ENCODE data around the gene MINDY1. TPM values are rescaled to one million over a fixed set of nuclear protein-coding genes. Genes with fewer than 3 reads are reported as not detected.
A peak's percentile ranks its signal among the peaks of the same experiment; 100 is the strongest.

The MINDY1 gene
- total and polyA plus RNA-seq, 4 donors: 7.8 to 31.0 (median 16.7) TPM

DNA sequence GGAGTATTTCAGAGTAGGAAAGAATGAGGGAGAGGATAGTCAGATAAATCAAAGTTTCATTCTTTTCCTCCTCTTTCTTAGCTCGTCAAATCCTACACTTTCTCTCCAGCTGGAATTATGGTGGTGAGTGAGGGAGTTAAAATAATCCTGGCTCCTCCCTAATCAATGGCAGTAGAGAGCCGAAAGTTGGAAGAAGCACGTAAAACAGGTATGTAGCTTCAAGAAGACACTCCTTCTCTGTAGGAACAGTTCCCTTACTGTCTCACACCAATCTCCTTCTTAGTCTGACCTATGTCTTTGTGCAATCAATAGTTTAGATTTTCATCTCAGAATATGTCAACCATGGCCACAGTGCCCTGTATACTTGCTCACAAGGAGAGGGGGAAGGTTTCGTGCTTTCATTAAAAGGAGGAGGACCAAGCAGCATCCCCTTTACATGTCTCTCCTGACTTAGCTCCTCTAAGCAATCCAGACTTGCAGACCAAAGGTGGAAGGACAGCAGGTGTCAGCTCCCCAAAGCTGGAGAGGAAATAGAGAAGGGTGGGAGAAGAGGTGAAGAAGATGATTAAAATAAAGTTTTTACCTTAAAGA, 878 bp downstream of the MINDY1 start:
- Histone ChIP-seq H3K27ac (ENCODE audit: low read depth in 1 of 2, low read length in 1 of 2) (peak overlapping the region; percentile 92), H3K27me3 (ENCODE audit: control insufficient read depth in 3 of 3, insufficient read depth in 3 of 3, low read length in 2 of 3) (no peaks in the 10 kb centered on the region), H3K4me3 (peak overlapping the region; percentile 53), H3K9ac (ENCODE audit: insufficient read depth in 1 of 2, low read length in 2 of 2) (peak overlapping the region; percentile 90), H3K9me3 (ENCODE audit: control insufficient read depth in 4 of 4, insufficient read depth in 3 of 4, low read length in 3 of 4) (no peaks in the 10 kb centered on the region), H3K36me3 (ENCODE audit: control insufficient read depth in 4 of 4, insufficient read depth in 4 of 4, low read length in 4 of 4) (peaks cover 2 to 14% (median 4%) of the 10 kb centered on the region in 4 donors), H3K4me1 (ENCODE audit: control insufficient read depth in 5 of 5, insufficient read depth in 5 of 5, low read length in 5 of 5) (peaks cover 9 to 49% (median 18%) of the 10 kb centered on the region in 5 donors)
- 12 to 40% methylated on average over 4 of the region's 4 CpGs for WGBS, 2 donors
- TF ChIP-seq, protein P1, sequence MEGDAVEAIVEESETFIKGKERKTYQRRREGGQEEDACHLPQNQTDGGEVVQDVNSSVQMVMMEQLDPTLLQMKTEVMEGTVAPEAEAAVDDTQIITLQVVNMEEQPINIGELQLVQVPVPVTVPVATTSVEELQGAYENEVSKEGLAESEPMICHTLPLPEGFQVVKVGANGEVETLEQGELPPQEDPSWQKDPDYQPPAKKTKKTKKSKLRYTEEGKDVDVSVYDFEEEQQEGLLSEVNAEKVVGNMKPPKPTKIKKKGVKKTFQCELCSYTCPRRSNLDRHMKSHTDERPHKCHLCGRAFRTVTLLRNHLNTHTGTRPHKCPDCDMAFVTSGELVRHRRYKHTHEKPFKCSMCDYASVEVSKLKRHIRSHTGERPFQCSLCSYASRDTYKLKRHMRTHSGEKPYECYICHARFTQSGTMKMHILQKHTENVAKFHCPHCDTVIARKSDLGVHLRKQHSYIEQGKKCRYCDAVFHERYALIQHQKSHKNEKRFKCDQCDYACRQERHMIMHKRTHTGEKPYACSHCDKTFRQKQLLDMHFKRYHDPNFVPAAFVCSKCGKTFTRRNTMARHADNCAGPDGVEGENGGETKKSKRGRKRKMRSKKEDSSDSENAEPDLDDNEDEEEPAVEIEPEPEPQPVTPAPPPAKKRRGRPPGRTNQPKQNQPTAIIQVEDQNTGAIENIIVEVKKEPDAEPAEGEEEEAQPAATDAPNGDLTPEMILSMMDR (IDR thresholded peaks at IDR 0.05; ENCODE audit: control extremely low read depth, extremely low read depth): no peak
- peak in 1 of 3 donors; percentile 36 for DNase-seq
- no peak for ATAC-seq (ENCODE audit: insufficient read depth, low FRiP score)

DNA sequence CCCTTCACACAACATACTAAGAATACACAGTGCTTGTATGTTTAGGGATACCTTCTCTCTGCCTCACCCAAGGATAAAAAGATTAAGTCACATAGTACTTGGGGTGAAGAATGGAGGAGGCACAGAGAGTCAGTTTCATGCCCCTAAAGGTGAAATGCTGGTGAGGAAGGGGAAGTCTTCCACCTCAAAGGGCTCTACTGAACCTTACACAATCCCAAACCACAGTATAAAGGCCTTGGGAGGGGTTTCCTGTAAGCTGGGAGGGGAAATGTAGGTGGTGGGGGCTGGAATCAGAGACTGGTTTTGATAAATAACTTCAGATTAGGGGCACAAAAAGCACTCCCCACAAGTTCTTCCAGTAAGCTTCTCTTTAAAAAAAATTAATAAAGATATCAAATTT, 3.5 kb downstream of the MINDY1 start:
- DNase-seq (no peak), ATAC-seq (ENCODE audit: insufficient read depth, low FRiP score) (no peak)
- Histone ChIP-seq H3K27me3 (ENCODE audit: control insufficient read depth in 3 of 3, insufficient read depth in 3 of 3, low read length in 2 of 3) (no peaks in the 10 kb centered on the region), H3K4me3 (no peak overlapping the region), H3K36me3 (ENCODE audit: control insufficient read depth in 4 of 4, insufficient read depth in 4 of 4, low read length in 4 of 4) (peaks cover 13 to 24% (median 18%) of the 10 kb centered on the region in 4 donors), H3K27ac (ENCODE audit: low read depth in 1 of 2, low read length in 1 of 2) (no peak overlapping the region), H3K9ac (ENCODE audit: insufficient read depth in 1 of 2, low read length in 2 of 2) (peak overlapping the region in 1 of 2 donors; percentile 65), H3K4me1 (ENCODE audit: control insufficient read depth in 5 of 5, insufficient read depth in 5 of 5, low read length in 5 of 5) (peaks cover 7 to 37% (median 18%) of the 10 kb centered on the region in 5 donors), H3K9me3 (ENCODE audit: control insufficient read depth in 4 of 4, insufficient read depth in 3 of 4, low read length in 3 of 4) (no peaks in the 10 kb centered on the region)
- TF ChIP-seq, protein P1 (IDR thresholded peaks at IDR 0.05; ENCODE audit: control extremely low read depth, extremely low read depth): no peak

DNA sequence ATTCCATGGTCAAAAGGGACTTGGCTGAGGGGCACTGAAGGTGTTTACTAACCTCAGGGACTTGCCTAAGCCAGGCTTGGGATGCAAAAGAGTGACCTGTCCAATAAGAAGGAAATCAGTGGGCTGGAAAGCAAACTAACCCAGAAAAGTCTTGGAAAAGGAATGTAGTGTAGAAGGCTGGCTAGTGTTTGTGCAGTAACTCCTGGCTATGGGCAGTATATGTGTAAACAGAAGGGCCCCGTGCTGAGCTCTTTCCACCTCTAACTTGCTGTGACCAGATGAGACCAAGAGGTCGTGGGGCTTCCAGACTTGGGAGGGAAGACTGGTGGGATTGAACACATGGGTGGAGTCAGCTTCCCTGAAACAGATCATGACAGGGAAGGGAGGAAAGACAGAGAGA, 4.1 kb downstream of the MINDY1 start:
- H3K27ac ChIP-seq (ENCODE audit: low read depth in 1 of 2, low read length in 1 of 2): peak overlapping the region in 1 of 2 donors; percentile 46
- peaks cover 13 to 25% (median 22%) of the 10 kb centered on the region in 4 donors for H3K36me3 ChIP-seq (ENCODE audit: control insufficient read depth in 4 of 4, insufficient read depth in 4 of 4, low read length in 4 of 4)
- no peak for ATAC-seq (ENCODE audit: insufficient read depth, low FRiP score)
- no peaks in the 10 kb centered on the region for H3K27me3 ChIP-seq (ENCODE audit: control insufficient read depth in 3 of 3, insufficient read depth in 3 of 3, low read length in 2 of 3)
- DNase-seq: no peak
- peak overlapping the region in 1 of 2 donors; percentile 65 for H3K9ac ChIP-seq (ENCODE audit: insufficient read depth in 1 of 2, low read length in 2 of 2)
- 33 to 65% methylated on average over 2 of the region's 2 CpGs for WGBS, 2 donors
- no peaks in the 10 kb centered on the region for H3K9me3 ChIP-seq (ENCODE audit: control insufficient read depth in 4 of 4, insufficient read depth in 3 of 4, low read length in 3 of 4)
- no peak overlapping the region for H3K4me3 ChIP-seq
- peaks cover 5 to 33% (median 14%) of the 10 kb centered on the region in 5 donors for H3K4me1 ChIP-seq (ENCODE audit: control insufficient read depth in 5 of 5, insufficient read depth in 5 of 5, low read length in 5 of 5)
- TF ChIP-seq, protein P1 (IDR thresholded peaks at IDR 0.05; ENCODE audit: control extremely low read depth, extremely low read depth): no peak

DNA sequence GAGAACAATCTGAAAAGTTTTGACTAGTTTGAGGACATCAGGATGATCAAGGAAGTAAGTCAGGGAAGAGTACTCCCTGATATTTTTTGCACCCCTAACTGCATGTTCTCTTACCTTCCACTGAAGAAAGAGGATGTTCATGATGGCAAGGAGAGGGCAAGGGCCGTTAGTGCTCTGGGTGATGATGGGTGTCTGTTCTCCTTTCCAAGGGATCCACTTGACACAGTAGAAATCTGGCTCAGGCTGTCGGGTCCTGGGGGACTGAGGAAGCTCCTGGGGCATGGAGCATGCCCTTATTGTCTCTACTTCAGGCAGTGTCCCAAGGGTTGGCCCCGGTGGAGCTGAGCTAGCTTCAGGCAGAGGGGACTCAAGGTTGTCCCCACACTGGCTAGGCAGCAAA, 4.7 kb downstream of the MINDY1 start:
- Histone ChIP-seq H3K36me3 (ENCODE audit: control insufficient read depth in 4 of 4, insufficient read depth in 4 of 4, low read length in 4 of 4) (peaks cover 13 to 26% (median 24%) of the 10 kb centered on the region in 4 donors), H3K27me3 (ENCODE audit: control insufficient read depth in 3 of 3, insufficient read depth in 3 of 3, low read length in 2 of 3) (no peaks in the 10 kb centered on the region), H3K9me3 (ENCODE audit: control insufficient read depth in 4 of 4, insufficient read depth in 3 of 4, low read length in 3 of 4) (no peaks in the 10 kb centered on the region), H3K27ac (ENCODE audit: low read depth in 1 of 2, low read length in 1 of 2) (no peak overlapping the region), H3K9ac (ENCODE audit: insufficient read depth in 1 of 2, low read length in 2 of 2) (no peak overlapping the region), H3K4me1 (ENCODE audit: control insufficient read depth in 5 of 5, insufficient read depth in 5 of 5, low read length in 5 of 5) (peaks cover 3 to 32% (median 13%) of the 10 kb centered on the region in 5 donors), H3K4me3 (no peak overlapping the region)
- TF ChIP-seq, protein P1 (IDR thresholded peaks at IDR 0.05; ENCODE audit: control extremely low read depth, extremely low read depth): no peak
- DNase-seq (no peak), ATAC-seq (ENCODE audit: insufficient read depth, low FRiP score) (no peak)
- WGBS, 2 donors: 46 to 79% methylated on average over 3 of the region's 3 CpGs

All from lung (tissue), 12 donors.